Nucleus accumbens (tissue), 56 donors: ENCODE results near the gene CABP4.

ENCODE experiments used
- DNase-seq, 56 donors: peaks; one replicate each; lab custom pipeline; 2025; lab: John Stamatoyannopoulos, UW

CABP4 gene

DNA sequence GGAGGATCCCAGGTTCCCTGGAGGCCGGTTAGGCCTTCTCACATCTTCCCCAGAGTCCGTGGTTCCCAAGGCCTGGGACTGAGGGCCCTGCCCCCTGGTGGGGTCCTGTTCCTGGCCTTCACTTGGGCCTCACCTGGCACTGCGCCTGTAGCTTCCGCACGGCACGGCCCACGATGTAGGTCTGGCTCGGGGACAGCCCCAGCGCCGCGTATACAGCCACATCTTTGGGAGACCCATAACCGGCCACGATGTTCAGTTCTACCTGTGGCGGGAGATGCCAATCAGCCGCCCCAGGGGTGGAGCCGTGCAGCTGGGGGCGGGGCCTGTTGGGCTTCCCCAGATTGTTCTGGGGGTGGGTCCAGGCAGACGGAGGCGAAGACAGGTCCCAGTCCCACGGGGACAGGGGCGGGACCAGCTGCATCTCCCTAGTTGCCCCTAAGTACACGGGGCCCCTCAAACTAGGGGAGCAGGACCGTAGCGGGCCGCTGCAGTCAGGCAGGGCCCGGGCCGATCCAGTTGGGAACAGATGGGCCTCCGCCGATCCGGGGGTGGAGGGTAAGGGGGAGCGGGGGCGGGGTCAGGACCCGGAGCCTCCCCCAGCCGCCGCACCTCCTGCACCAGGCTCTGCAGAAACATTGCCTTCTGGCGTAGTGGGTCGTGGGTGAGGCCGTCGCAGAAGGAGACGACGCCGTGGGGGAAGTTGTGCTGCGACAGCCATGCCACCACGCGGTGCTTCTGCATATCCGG lies 37.8 kb downstream of the CABP4 start:
- no peak for DNase-seq

DNA sequence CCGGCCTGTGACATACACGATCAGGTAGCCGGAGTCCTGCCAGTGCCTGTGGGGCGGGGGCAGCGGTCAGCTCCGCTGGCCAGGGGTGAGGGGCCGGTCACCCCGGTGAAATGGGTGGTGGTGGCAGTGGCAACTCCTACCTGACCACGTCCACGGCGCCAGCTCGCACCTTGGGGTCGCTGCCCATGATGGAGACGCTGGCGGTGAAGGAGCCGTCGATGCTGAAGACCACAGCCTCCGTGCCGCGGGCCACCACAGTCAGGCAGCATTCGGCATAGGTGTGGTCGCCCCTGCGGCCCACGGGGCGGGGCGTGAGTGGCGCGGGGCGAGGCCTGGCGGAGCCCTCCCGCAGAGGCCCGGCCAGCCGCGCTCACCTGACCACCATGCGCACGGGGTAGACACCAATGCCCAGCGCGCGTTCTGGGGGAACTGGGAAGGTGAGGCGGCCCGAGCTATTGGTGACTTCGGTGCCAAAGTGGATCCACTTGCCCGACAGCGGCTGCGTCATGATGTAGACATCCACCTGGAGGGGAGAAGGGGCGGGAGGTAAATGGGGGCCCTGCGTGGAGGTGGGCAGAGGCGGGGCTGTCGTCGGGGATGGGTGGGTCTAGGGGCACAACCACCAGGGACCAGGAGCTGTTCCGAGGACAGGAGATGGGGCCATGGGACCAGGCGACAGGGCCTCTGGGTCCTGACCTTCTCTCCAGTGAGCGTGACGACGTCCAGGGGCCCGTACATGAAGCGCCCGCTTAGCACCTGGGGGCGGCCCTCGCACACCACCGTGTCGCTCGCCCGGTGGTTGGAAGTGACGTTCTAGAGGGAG lies 38.6 kb downstream of the CABP4 start:
- no peak for DNase-seq

DNA sequence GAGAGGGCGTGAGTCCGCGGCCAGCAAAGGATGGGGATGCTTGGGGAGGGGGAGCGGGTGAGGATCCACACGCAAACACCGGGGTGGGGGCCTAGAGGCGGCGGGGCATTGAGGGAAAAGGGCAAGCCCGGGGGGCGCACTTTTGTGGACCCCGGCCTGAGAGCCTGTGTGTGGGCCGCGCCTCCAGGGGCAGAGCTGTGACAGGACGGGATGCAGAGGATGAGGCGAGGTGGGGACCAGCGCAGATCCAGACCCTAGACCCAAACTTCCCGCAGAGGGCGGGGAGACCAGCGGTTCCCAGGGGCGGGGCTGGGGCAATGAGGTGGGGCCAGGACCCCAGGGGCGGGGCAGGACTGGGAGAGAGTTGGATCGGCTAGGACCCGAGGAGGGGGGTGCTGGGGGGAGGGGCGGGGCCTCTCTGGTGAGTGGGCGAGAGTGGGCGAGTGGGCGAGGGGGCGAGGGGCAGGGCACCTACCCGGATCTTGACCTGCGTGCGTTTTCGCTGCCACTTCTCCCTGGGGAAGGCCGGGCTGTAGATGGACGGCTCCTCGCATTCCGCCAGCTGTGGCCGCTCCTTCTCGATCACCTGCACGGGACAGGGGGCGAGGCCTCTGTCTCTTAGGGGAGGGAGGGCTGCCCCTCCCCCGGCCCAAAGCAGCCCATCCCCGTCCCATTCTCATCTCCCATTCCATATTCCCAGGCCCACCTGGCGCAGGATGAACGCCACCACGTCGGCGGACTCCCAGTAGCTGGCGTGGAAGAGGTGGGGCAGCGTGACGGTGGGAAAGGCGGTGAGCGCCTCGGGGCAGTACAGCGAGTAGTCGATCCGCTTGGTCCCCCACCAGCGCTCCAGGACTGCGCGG lies 39.4 kb downstream of the CABP4 start:
- DNase-seq: no peak

DNA sequence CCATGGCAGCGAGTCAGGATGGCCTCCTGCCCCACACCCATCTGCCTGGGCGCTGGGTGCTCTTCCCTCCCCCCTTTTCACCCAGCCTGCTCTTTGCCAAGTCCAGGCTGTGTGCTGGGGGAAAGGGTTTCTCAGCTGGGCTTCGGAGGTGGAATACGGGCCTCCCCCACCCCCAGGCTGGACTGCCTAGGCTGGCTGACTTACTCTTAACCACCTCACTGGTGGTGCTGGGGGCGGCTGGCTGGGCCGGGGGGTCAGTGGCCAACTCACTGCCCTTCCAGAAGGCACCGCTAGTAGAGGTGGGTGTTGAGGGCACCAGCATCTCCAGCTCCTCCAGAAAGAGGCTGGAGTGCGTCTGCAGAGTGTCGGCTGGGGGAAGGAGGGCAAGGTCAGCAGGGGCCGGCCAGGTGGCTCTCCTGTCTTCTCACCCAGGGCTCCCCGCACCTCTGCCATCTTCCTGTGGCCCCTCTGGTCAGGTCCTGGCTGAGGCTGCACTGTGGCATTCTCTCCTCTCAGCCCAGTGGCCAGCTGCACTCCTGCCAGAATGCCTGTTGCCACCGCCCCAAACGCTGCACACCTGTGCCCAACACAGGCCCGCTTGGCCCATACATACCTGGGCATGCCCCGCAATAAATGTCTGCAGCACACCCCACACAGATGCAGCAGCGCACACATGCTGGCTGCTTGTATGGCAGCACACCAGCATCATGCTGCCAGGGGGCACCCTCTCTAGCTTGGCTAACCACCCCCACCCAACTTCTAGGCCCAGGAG lies 40.3 kb downstream of the CABP4 start:
- DNase-seq: no peak

DNA sequence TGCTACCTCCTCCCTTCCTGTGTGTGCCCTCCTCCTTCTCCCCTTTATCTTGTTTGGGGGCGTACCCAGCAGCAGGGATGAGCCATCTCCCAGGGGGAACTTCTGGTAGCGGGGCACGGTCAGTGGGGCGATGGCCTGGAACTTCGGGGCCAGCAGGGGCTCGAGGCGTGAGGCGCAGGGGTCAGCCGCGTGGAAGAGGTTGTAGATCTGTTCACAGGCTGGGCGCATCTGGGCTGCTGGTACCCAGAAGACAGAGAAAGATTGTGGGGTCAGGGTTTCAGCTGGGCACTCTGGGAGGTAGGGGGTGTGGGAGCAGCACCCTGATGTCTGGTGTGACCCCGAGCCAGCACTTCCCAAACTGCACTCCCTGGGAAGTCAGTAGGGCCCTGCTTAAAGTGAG lies 41.0 kb downstream of the CABP4 start:
- DNase-seq: no peak

DNA sequence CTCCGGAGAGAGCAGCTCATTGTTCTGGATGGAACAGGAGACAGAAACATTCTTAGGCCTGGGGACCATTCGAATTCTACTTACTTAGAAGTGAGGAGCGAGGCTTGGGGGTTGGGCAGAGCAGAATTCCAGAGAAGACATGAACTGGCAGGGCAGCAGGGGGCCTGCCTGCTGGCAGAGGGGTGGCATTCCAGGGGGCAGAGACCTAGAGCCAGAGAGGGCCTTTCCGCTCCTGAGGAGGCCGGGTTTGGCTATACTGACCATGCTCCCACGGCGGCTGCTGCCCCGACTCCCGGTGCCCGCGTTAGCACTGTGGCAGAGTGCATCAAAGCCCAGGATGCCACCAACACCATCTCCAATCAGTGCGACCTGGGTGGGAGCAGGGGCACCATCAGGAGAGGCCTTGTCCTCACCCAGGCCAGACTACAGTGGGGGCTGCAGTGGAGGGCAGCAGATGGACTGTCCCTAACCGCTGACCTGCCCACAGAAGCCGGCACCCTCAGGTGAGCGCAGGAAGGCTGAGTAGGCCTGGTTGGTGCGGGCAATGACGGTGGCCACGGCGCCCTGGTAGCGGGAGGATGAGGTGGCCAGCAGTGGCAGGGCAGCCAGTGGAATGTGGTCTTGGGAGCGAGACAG lies 42.6 kb downstream of the CABP4 start:
- DNase-seq: no peak

DNA sequence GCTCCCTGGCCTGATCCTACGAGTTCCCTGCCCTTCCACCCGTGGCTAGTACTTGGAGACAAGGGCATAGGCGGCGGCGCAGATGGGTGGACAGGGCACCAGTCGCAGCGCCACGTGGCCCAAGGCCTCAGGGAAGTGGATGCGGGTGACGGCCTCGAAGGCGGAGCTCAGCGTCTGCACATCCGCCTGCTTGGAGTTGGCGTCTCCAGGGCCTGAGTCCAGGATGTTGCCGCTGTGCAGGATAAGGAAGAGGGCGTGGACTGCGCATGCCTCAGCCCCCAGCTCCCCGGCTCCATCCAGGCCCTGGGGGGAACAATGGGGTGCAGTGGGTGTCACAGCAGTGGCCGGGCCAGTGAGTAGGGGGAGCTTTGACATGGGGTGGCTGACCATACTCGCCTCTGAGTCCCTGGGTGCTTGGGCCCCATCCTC lies 43.4 kb downstream of the CABP4 start:
- no peak for DNase-seq

DNA sequence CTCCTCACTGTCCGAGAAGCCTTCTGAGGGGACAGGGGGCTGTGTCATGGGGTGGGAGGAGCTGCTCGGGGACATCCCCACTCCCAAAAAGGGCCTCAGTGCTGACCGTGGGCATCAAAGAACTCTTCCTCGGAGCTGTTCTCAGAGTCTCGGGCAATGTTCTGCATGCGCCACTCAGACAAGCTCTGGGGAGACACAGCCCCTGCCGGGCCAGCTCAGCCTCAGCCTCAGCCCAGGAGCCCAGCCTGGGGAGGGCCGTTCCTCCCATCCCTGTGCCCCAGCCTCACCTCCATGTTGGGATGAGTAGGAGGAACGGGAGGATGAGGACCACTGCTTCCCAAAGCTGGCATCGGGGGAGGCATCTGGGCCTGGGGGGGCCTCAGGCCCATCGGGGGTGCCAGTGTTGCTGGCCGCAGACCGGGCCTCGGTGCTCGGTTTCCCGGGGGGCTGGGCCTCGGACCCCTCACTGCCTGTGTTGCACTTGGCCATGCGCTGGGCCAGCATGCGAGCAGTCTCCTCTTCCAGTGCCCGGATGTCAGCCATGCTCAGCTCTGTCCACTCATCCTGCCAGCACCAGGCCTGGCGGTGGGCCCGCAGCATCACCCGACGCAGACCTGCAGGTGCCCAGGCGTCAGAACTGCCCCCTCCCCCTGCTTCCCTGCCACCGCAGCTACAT lies 44.8 kb downstream of the CABP4 start:
- no peak for DNase-seq

DNA sequence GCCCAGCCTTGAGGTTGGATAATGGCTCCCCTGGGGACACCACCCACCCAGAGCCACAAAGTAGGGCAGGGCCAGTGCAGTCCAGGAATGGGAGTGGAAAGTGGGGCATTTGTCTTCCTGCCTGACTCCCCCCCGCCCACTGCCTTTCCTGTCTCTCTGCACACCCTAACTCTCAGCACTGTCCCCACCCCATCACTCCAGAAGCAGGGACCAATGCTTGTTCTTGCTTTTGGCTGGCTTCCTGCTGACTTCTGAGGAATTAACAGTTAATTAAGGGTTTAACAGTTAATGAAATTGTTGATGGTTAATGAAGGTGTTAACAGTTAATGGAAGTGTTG lies 45.3 kb downstream of the CABP4 start:
- DNase-seq: no peak

DNA sequence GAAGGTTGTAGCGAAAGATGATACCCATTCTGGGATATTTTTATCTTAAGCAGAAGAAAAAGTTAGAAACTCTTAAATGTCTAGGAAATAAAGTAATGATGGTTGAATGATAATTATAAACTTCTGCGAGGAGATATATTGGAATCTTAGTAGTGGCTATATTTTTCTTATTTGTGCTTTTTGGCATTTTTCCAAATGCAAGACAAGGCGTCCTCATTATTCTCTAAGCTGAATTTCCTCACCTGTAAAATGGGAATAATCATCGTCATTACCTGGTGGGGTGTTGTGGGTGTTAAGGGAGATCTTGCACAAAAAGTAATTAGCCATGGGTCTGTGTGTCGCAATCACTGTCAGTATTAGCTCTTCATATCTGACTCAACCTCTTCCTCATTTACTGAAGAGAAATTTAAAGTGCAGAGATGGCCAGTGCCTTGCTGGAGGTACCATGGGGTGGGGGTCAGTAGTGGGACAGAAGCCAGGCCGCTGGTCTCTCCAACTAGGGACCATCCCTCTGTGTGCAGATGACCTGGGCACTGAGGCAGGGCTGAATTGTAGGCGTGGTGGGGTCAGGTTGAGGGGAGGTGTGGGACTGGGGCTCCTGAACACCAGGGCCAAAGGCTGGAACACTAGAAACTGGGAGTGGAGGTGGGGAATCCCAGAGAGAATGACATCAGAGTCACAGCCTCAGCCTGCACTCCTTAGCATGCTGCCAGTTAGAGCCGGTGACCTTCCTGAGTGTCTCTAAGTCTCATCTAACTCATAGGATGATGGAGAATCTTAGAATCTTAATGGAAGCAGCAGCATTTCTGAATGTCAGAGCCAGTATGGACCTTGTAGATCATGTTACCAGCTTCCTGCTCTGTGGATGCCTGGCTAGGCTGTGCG lies 45.9 kb downstream of the CABP4 start:
- no peak for DNase-seq

DNA sequence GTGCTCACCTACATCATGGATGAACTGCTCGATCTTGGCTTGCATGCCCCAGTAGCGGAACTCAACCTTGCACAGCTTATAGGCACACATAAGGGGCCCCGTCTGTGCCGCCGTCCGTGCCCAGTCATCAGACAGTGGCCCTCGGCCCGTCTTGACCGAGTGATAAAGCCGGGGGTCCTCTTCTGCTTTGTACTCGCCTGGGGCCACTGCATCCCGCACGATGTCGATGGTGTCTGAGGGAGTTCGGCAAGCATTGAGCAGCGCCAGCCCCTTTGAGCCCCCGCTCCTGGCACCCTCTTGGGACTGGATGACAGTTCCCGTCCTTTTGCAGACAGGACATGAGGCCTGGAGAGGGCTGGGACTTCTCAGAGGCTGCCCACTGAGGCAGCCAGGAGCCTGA lies 46.7 kb downstream of the CABP4 start:
- DNase-seq: no peak

DNA sequence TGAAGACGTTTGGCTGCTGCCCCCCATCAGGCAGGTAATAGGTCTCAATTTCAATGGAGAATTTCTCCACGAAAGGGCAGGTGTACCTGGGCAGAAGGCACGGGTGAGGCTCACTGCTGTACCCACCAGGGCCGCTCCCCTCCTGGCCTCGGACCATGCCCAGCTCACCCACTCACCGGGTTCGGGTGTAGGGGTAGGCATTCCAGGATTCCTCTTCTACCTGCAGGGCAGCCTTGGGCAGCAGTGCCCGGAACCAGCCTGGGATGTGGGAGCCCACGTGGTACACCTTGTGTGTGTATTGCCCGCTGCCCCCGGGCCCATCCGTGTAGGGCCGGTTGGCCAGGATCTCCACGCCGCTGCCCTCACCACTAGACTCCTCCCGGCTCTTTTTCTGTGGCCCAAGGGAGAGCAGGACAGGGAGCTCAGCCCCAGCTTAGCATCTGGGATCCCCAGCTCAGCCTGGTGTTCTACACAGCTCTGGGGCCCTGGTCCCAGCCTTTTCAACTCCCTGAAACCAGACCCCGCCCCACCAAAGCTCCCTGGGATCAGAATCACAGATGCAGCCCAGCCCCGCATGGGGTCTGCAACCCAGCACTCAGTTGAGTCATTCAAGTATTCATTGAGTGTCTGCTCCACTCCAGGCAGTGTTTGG lies 47.3 kb downstream of the CABP4 start:
- no peak for DNase-seq

DNA sequence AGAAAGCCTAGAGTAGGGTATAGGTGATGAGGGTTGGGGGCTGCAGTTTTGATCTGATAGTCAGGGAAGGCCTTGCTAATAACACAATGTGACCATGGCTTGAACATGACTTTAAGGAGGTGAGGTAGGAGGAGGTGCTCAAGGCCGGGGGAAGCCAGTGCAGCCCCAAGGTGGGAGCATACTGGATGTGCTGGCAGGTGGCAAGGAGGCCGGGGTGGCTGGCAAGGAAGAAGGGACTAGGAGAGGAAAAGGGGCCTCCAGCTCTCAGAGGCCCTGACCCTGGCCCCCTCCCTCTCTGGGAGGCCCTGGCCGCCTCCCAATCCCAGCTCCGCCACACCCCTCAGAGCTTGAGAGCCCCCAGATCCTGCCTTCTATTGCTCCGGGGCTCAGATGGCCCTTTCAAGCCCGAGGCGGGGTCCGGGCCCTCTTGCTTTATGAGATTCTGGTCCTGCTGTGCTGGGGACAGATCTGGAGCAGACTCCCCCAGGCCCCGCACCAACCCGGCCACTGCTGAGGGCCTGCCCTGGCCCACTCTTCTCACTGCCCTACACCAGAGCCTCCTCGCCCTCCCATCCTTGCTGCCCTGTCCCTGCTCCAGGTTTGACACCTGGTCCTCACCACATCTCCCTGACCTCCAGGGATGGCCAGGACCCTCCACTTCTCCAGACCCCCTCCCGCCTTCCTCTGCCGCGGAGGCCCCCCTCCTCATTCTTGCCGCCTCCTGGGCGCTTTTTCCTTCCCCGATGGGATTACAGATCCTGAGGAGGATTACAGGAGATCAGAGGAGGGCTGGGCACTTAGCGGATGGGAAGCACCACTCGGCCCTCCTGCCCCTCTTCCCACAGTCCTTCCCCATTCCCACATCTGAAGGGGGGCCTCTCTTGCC lies 48.2 kb downstream of the CABP4 start:
- DNase-seq: no peak

DNA sequence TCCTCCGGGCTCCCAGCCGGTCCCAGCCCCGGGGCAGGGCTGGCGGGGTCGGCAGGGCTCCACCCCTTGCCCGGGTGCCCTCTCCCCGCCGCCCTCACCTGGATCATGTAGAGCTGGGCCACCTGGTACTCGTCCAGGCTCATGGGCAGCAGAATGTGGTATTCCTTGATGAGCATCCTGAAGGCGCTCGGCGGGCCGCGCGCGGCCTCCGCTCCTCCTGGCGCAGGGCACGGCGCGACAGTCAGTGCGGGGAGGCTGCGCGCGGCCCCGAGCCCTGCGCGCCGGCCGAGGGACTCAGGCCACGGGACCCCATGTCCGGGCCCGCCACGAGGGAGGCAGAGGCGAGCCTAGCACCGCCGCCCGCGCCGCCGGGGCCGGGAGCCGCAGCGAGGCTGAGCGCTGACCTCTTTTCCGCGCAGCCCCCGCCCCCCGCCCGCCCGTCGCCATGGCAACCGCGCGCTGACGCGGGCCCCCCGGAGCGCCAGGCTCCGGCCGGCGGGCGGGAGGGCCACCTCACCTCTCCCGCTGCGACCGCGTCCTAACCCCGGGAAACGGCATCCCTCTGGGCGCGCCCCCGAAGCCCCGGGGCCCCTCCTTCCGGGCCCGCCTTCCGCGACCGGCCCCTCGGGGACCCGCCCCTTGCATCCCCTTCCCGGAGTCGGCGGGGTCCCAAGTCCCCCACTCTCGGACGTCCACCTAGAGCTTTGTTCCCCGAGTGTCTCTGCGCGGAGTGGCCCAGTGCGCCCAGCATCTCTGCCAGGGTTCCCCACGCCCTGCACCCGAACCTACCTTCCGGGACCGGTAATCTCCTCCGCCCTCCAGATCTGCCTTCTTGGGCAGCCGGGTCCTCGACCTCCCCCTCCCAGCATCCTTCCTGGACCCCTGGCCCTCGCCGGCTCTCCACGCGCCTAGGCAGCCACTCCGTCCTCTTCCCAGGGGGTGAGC lies 49.1 kb downstream of the CABP4 start:
- DNase-seq: peak in 7 of 56 donors; percentile 4 to 56 (median 30)

DNA sequence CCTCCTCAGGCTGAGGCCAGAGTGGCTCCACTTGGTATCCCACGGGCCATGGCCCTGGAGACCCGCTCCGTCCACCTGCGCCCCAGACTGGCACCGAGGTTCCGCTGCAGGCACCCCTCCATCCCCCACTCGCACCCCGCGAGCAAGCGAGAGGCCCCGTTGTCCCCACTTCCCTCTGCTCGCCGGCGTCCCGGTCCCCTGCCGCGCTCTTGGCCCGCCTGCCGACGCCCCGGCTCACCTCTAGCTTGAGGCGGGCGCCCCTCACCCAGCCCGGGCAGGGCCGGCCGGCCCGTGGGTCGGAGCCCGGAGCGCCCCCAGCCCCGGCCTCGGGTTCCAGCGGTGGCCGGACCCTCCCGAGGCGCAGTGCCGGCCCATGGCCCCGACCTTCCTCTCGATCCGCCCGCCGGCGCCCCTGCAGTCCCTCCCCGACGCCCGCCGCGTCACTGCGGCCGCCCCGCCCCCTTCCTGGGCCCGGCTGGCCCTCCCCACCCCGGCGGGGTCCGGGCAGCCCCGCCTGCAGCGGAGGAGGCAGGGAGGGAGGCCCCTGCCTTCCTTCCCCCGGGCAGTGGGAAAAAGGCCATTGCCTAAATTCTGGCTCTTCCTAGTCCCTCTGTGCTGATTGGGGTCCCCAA lies 49.9 kb downstream of the CABP4 start, which contains the start of gene PITPNM1:
Gene PITPNM1 (minus strand): TSS at position 414 of the 632 bp plus-strand sequence. CDS start 1,183 bp downstream, outside the sequence.
- peak in 18 of 56 donors; percentile 14 to 66 (median 28) for DNase-seq
